ENCODE measurements around the gene KCNC1. TPM values are rescaled to one million over a fixed set of nuclear protein-coding genes. Genes with fewer than 3 reads are reported as not detected.

KCNC1 gene
- total and polyA plus RNA-seq, 9 donors = 0.02 to 0.18 (median 0.03) TPM; not detected in 5

- TF ChIP-seq EP300 (IDR thresholded peaks at IDR 0.05) (no peak), POLR2A (IDR thresholded peaks at IDR 0.05) (no peak), CTCF (IDR thresholded peaks at IDR 0.05) (no peak)
- 1 to 3% (median 2%) methylated on average over 40 to 85 of the region's 85 CpGs for WGBS, 3 donors
- no peak for DNase-seq
- Histone ChIP-seq H3K4me3 (no peak overlapping the region), H3K9me3 (no peaks in the 10 kb centered on the region), H3K4me1 (ENCODE audit: insufficient read depth) (no peaks in the 10 kb centered on the region), H3K27ac (no peak overlapping the region), H3K36me3 (no peaks in the 10 kb centered on the region), H3K27me3 (no peaks in the 10 kb centered on the region)
- intact Hi-C loops (cut with DNase I) = loop anchor here in 1 of 4 donors (5.0 kb wide), 2 partner anchors 47 to 48 kb away; no protein-coding TSS in a partner anchor
These were observed 14.4 kb upstream of the KCNC1 start for GRCh38 chr11:17719938-17720795.

- no peaks in the 10 kb centered on the region for H3K9me3 ChIP-seq
- DNase-seq = no peak
- no peak overlapping the region for H3K27ac ChIP-seq
- 2% methylated on average over 24 of the region's 24 CpGs for WGBS, 3 donors
- no peak overlapping the region for H3K4me3 ChIP-seq
- TF ChIP-seq CTCF (IDR thresholded peaks at IDR 0.05) (no peak), POLR2A (IDR thresholded peaks at IDR 0.05) (no peak), EP300 (IDR thresholded peaks at IDR 0.05) (no peak)
- H3K27me3 ChIP-seq = no peaks in the 10 kb centered on the region
- no peaks in the 10 kb centered on the region for H3K4me1 ChIP-seq (ENCODE audit: insufficient read depth)
- intact Hi-C loops (cut with DNase I) = loop anchor here in 1 of 4 donors (5.0 kb wide), 1 partner anchor 48 kb away; no protein-coding TSS in a partner anchor
- no peaks in the 10 kb centered on the region for H3K36me3 ChIP-seq
These were observed 13.8 kb upstream of the KCNC1 start for GRCh38 chr11:17720796-17721171.

- H3K9me3 ChIP-seq = no peaks in the 10 kb centered on the region
- WGBS, 3 donors = 5% methylated on average over 54 to 56 of the region's 56 CpGs
- H3K36me3 ChIP-seq = no peaks in the 10 kb centered on the region
- H3K27ac ChIP-seq = no peak overlapping the region
- H3K4me3 ChIP-seq = no peak overlapping the region
- TF ChIP-seq POLR2A (IDR thresholded peaks at IDR 0.05) (no peak), CTCF (IDR thresholded peaks at IDR 0.05) (no peak), EP300 (IDR thresholded peaks at IDR 0.05) (no peak)
- DNase-seq = no peak
- no peaks in the 10 kb centered on the region for H3K27me3 ChIP-seq
- H3K4me1 ChIP-seq (ENCODE audit: insufficient read depth) = no peaks in the 10 kb centered on the region
- intact Hi-C loops (cut with DNase I) = loop anchor here in 1 of 4 donors (5.0 kb wide), 1 partner anchor 49 kb away; no protein-coding TSS in a partner anchor
These were observed 13.2 kb upstream of the KCNC1 start for GRCh38 chr11:17721242-17721999.

GRCh38 chr11:17722000-17722643, 12.5 kb upstream of the KCNC1 start:
- H3K36me3 ChIP-seq = no peaks in the 10 kb centered on the region
- intact Hi-C loops (cut with DNase I) = loop anchor here in 1 of 4 donors (5.0 kb wide), 1 partner anchor 50 kb away; no protein-coding TSS in a partner anchor
- no peak for DNase-seq
- H3K27ac ChIP-seq = no peak overlapping the region
- no peak overlapping the region for H3K4me3 ChIP-seq
- no peaks in the 10 kb centered on the region for H3K27me3 ChIP-seq
- no peak for TF ChIP-seq POLR2A (IDR thresholded peaks at IDR 0.05)
- no peak for TF ChIP-seq CTCF (IDR thresholded peaks at IDR 0.05)
- TF ChIP-seq EP300 (IDR thresholded peaks at IDR 0.05) = no peak
- 9 to 10% (median 10%) methylated on average over 25 of the region's 25 CpGs for WGBS, 3 donors
- H3K9me3 ChIP-seq = no peaks in the 10 kb centered on the region
- no peaks in the 10 kb centered on the region for H3K4me1 ChIP-seq (ENCODE audit: insufficient read depth)
